Measurements from ENCODE around the gene MMP19. TPM values are rescaled to one million over a fixed set of nuclear protein-coding genes. Genes with fewer than 3 reads are reported as not detected.

MMP19 gene
- total RNA-seq, 4 donors from 2014 or later: 3.3 to 44.6 (median 5.2) TPM

DNA sequence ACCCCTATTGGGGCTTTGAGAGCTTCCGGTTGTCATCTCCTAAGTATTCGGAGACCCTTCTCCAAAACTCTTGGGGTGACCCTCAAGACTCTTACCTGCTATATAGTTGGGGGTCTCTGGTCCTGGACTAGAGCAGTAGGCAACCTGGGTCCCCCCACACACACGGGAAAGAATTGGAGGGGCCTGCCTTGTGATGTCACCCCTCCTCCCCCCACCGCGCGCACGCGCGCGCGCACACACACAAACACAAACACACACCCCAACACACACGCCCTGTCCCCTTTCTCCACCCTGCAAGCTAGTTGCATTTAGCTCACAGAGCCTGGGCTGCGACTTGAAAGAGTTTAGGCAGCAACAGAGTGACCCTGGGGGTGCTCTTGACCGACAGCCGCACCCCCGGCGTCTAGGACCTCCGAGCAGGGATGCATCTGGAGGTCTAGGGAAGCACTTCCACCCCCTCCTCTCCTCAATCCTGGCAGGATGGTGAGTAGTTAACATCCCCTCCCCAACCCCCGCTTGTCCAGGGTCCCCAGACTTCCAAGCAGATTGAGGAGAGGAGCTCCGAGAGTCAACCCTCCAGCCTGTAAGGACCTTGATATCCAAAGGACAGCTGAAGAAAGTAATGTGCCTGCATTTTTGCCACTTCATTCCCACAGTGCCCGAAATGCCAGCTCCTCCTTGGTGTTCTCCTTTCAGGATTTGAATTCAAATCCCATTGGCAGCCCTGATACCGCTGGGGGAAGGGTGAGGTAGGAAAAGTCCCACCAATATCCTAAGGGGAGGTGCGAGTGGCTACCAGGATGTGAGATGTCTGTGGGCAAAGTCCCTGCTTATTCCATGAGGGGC lies 11.9 kb downstream of the MMP19 start:
- H3K4me3 ChIP-seq: peak overlapping the region; percentile 75 to 93 (median 86)
- H3K27me3 ChIP-seq: no peaks in the 10 kb centered on the region
- peaks cover 0 to 37% (median 13%) of the 10 kb centered on the region in 4 donors for H3K4me1 ChIP-seq
- DNase-seq: peak; percentile 49 to 84 (median 80)
- no peaks in the 10 kb centered on the region for H3K36me3 ChIP-seq
- no peaks in the 10 kb centered on the region for H3K9me3 ChIP-seq
- H3K27ac ChIP-seq: peak overlapping the region; percentile 87 to 93 (median 90)
- TF ChIP-seq CTCF (IDR thresholded peaks at IDR 0.05): no peak
- peak; percentile 7 to 47 for TF ChIP-seq POLR2A (IDR thresholded peaks at IDR 0.05)

GRCh38 chr12:55829967-55830600 lies 12.7 kb downstream of the MMP19 start:
- Histone ChIP-seq H3K4me3 (peak overlapping the region; percentile 75 to 93 (median 86)), H3K36me3 (no peaks in the 10 kb centered on the region), H3K27ac (peak overlapping the region; percentile 87 to 93 (median 90)), H3K4me1 (peaks cover 0 to 41% (median 13%) of the 10 kb centered on the region in 4 donors), H3K27me3 (no peaks in the 10 kb centered on the region), H3K9me3 (no peaks in the 10 kb centered on the region)
- peak in 2 of 3 donors; percentile 36 to 73 for DNase-seq
- no peak for TF ChIP-seq CTCF (IDR thresholded peaks at IDR 0.05)
- peak in 1 of 2 donors; percentile 4 for TF ChIP-seq POLR2A (IDR thresholded peaks at IDR 0.05)

- H3K9me3 ChIP-seq: no peaks in the 10 kb centered on the region
- TF ChIP-seq CTCF (IDR thresholded peaks at IDR 0.05) (no peak), POLR2A (IDR thresholded peaks at IDR 0.05) (no peak)
- H3K4me3 ChIP-seq: peak overlapping the region in 2 of 4 donors; percentile 75 to 84
- peaks cover 0 to 56% (median 13%) of the 10 kb centered on the region in 4 donors for H3K4me1 ChIP-seq
- H3K27ac ChIP-seq: peak overlapping the region; percentile 84 to 93 (median 88)
- H3K36me3 ChIP-seq: no peaks in the 10 kb centered on the region
- peak in 1 of 3 donors; percentile 44 for DNase-seq
- H3K27me3 ChIP-seq: no peaks in the 10 kb centered on the region
Measured at GRCh38 chr12:55828357-55828756, 14.4 kb downstream of the MMP19 start.

DNA sequence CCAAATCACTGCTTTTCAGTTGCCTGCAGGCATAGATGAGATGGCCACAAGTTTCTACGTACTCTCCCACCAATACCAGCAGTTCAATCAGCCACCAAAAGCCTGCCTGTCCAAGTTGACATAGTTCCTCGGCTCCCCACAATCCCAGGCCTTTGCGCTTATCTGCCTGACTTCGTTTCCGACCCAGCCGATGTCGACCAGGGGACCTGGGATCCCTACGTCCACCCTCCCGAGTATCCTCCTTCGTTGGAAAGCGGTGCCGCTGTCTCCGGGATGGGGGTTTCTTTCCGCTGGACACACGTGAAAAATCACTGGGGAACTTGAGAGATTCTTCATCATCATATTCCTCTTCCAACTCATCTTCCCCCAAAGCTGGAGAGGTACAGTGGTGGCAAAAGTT lies 14.9 kb downstream of the MMP19 start:
- H3K36me3 ChIP-seq: peaks cover 0 to 5% (median 0%) of the 10 kb centered on the region in 3 donors
- no peak overlapping the region for H3K4me3 ChIP-seq
- TF ChIP-seq CTCF (IDR thresholded peaks at IDR 0.05) (no peak), POLR2A (IDR thresholded peaks at IDR 0.05) (no peak)
- peak in 1 of 3 donors; percentile 40 for DNase-seq
- H3K27ac ChIP-seq: peak overlapping the region in 3 of 4 donors; percentile 2 to 87 (median 84)
- no peaks in the 10 kb centered on the region for H3K9me3 ChIP-seq
- peaks cover 0 to 56% (median 13%) of the 10 kb centered on the region in 4 donors for H3K4me1 ChIP-seq
- H3K27me3 ChIP-seq: no peaks in the 10 kb centered on the region

DNA sequence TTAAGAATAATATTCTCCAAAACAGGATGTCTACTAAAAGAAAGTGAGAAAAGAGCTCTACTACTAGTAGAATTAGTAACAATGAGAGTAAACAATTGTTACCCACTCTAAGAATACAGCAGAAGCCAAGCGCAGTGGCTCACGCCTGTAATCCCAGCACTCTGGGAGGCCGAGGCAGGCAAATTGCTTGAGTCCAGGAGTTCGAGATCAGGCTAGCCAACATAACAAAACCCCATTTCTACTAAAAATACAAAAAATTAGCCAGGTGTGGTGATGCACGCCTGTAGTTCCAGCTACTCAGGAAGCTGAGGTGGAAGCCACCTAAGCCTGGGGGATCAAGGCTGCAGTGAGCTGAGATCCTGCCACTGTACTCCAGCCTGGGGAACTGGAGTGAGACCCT lies 18.0 kb downstream of the MMP19 start:
- DNase-seq: peak in 1 of 3 donors; percentile 36
- Histone ChIP-seq H3K36me3 (peaks cover 0 to 36% (median 0%) of the 10 kb centered on the region in 3 donors), H3K27ac (no peak overlapping the region), H3K4me1 (peaks cover 0 to 48% (median 13%) of the 10 kb centered on the region in 4 donors), H3K9me3 (no peaks in the 10 kb centered on the region), H3K4me3 (no peak overlapping the region), H3K27me3 (no peaks in the 10 kb centered on the region)
- TF ChIP-seq POLR2A (IDR thresholded peaks at IDR 0.05) (no peak), CTCF (IDR thresholded peaks at IDR 0.05) (no peak)

Measured in Peyer's patch (tissue), 4 donors.